ENCODE measurements around the gene INTS3.

The INTS3 gene, protein sequence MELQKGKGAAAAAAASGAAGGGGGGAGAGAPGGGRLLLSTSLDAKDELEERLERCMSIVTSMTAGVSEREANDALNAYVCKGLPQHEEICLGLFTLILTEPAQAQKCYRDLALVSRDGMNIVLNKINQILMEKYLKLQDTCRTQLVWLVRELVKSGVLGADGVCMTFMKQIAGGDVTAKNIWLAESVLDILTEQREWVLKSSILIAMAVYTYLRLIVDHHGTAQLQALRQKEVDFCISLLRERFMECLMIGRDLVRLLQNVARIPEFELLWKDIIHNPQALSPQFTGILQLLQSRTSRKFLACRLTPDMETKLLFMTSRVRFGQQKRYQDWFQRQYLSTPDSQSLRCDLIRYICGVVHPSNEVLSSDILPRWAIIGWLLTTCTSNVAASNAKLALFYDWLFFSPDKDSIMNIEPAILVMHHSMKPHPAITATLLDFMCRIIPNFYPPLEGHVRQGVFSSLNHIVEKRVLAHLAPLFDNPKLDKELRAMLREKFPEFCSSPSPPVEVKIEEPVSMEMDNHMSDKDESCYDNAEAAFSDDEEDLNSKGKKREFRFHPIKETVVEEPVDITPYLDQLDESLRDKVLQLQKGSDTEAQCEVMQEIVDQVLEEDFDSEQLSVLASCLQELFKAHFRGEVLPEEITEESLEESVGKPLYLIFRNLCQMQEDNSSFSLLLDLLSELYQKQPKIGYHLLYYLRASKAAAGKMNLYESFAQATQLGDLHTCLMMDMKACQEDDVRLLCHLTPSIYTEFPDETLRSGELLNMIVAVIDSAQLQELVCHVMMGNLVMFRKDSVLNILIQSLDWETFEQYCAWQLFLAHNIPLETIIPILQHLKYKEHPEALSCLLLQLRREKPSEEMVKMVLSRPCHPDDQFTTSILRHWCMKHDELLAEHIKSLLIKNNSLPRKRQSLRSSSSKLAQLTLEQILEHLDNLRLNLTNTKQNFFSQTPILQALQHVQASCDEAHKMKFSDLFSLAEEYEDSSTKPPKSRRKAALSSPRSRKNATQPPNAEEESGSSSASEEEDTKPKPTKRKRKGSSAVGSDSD

DNA sequence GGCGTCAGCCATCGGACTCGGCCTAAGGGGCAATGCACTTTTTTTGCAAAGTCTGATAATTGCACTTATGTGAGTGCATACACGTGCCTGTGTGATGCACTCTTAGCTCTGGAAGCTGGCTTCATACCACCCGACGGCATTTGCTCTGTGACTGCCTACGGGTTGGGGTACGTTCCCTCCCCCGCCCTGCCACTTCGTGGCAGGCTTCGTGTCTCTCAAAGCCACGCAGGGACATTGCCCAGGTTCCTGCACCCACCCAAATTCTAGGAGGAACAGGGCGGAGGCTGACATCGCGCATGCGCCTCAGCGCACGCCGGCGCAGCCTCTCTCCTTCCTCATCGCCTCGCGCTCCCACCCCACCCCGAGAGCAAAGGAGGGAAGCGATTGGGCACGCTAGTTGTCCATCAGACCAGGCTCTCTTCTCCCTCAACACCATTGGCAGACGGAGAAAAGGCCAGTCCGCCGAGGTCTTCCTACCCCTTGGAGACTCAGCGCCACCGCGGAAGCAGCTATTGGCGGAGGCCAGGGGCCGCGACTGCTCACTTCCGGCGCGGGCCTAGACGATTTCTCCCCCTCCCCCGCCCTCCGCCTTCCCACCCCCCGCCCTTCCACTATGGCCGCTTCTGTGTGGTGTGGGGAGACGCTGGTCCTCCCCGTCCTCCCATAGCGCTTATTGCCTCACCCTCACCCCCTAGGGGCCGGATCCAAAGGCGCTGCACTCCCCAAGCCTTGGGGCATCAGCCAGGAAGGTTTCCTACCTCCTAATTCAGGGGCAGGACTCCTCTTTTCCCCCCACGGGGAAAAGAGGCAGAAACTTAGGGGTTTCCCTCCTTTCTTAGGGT lies at the start of gene INTS3:
INTS3 (plus strand) TSS at position 588 of the 842 bp plus-strand sequence. CDS start 585 bp downstream, outside the sequence.
- Mint-ChIP-seq H3K4me1 (peaks cover 44% of the 10 kb centered on the region), H3K27me3 (peaks cover 2% of the 10 kb centered on the region), H3K36me3 (ENCODE audit: low read depth) (peaks cover 9% of the 10 kb centered on the region), H3K4me3 (peak within 1 kb of the TSS; percentile 93), H3K27ac (peak within 1 kb of the TSS; percentile 91), H3K9me3 (no peaks in the 10 kb centered on the region)
- DNase-seq = peak; percentile 97
- peak; percentile 99 for ATAC-seq

GRCh38 chr1:153678519-153679336 lies 49.1 kb upstream of the INTS3 start, which contains the start of gene NPR1:
TSS of gene NPR1 (plus strand) at chr1:153678688. CDS start at chr1:153679109, 421 bp downstream.
- Mint-ChIP-seq H3K9me3 (no peaks in the 10 kb centered on the region), H3K27ac (no peak within 1 kb of the TSS), H3K4me1 (peaks cover 18% of the 10 kb centered on the region), H3K4me3 (peak within 1 kb of the TSS; percentile 72), H3K27me3 (peaks cover 51% of the 10 kb centered on the region), H3K36me3 (ENCODE audit: low read depth) (no peaks in the 10 kb centered on the region)
- DNase-seq = peak; percentile 23
- peak; percentile 41 for ATAC-seq

GRCh38 chr1:153679337-153680119 lies 48.3 kb upstream of the INTS3 start:
- Mint-ChIP-seq H3K27me3 (peaks cover 55% of the 10 kb centered on the region), H3K9me3 (no peaks in the 10 kb centered on the region), H3K4me1 (peaks cover 18% of the 10 kb centered on the region), H3K36me3 (ENCODE audit: low read depth) (no peaks in the 10 kb centered on the region), H3K27ac (no peak overlapping the region), H3K4me3 (peak overlapping the region; percentile 69)
- DNase-seq = peak; percentile 42
- ATAC-seq = peak; percentile 53

DNA sequence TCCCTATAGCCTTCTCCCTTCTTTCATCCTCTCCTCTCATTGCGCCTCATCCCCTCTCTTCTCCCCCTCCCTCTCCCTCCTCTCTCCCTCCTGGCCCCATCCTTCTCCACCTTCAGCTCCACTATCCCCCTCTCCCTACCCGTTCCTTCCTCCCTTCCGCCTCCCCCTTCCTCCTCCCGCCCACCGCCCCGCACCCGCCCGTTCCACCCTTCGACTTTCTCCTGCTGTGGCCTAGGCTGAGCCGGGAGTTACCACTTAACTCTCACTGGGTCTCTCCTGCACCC lies 47.8 kb upstream of the INTS3 start:
- no peaks in the 10 kb centered on the region for H3K9me3 Mint-ChIP-seq
- ATAC-seq = no peak
- H3K36me3 Mint-ChIP-seq (ENCODE audit: low read depth) = no peaks in the 10 kb centered on the region
- no peak for DNase-seq
- no peak overlapping the region for H3K27ac Mint-ChIP-seq
- peaks cover 18% of the 10 kb centered on the region for H3K4me1 Mint-ChIP-seq
- peak overlapping the region; percentile 69 for H3K4me3 Mint-ChIP-seq
- peaks cover 55% of the 10 kb centered on the region for H3K27me3 Mint-ChIP-seq

- peaks cover 43% of the 10 kb centered on the region for H3K27me3 Mint-ChIP-seq
- H3K36me3 Mint-ChIP-seq (ENCODE audit: low read depth) = no peaks in the 10 kb centered on the region
- no peak overlapping the region for H3K27ac Mint-ChIP-seq
- no peaks in the 10 kb centered on the region for H3K9me3 Mint-ChIP-seq
- DNase-seq (no peak), ATAC-seq (no peak)
- H3K4me1 Mint-ChIP-seq = peaks cover 14% of the 10 kb centered on the region
- no peak overlapping the region for H3K4me3 Mint-ChIP-seq
Measured at GRCh38 chr1:153682730-153683129, 45.1 kb upstream of the INTS3 start.

- H3K27ac Mint-ChIP-seq = no peak overlapping the region
- DNase-seq (no peak), ATAC-seq (no peak)
- H3K4me3 Mint-ChIP-seq = no peak overlapping the region
- peaks cover 5% of the 10 kb centered on the region for H3K4me1 Mint-ChIP-seq
- H3K36me3 Mint-ChIP-seq (ENCODE audit: low read depth) = no peaks in the 10 kb centered on the region
- H3K9me3 Mint-ChIP-seq = no peaks in the 10 kb centered on the region
- H3K27me3 Mint-ChIP-seq = peaks cover 32% of the 10 kb centered on the region
Measured at GRCh38 chr1:153683854-153684253, 44.0 kb upstream of the INTS3 start.

- Mint-ChIP-seq H3K27ac (no peak overlapping the region), H3K4me3 (no peak overlapping the region), H3K36me3 (ENCODE audit: low read depth) (no peaks in the 10 kb centered on the region), H3K9me3 (no peaks in the 10 kb centered on the region), H3K4me1 (no peaks in the 10 kb centered on the region), H3K27me3 (peaks cover 28% of the 10 kb centered on the region)
- DNase-seq = no peak
- no peak for ATAC-seq
Measured at GRCh38 chr1:153684892-153685291, 43.0 kb upstream of the INTS3 start.

DNA sequence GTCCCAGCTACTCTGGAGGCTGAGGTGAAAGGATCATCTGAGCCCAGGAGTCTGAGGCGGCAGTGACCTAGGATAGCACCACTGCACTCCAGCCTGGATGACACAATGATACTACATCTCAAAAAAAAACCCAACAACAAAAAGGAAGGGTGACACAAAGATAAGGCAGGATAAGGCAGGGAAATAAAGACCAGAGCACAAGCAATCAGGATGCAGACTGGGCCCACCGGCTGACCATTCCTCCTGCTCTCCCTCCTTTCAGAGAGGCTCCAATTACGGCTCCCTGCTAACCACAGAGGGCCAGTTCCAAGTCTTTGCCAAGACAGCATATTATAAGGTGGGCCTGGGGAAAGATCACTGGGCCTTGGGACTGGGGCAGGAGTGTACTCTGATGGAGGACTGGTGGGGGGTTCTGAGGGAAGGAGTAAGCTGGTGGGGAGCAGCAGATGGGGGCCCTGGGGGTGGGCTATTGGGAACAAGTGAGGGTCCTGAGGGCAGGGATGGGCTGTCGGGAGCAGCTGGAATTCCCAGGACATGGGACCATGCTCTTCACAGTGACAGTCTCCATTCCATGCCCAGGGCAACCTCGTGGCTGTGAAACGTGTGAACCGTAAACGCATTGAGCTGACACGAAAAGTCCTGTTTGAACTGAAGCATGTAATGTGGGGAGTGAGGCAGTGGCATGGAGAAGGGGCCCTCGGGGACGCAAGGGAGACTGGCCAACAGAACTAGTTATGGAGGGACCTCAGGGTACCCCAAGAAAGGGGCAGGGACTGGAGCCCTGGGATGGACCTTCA lies 42.1 kb upstream of the INTS3 start:
- Mint-ChIP-seq H3K27me3 (peaks cover 20% of the 10 kb centered on the region), H3K27ac (no peak overlapping the region), H3K9me3 (no peaks in the 10 kb centered on the region), H3K4me3 (no peak overlapping the region), H3K36me3 (ENCODE audit: low read depth) (no peaks in the 10 kb centered on the region), H3K4me1 (no peaks in the 10 kb centered on the region)
- no peak for DNase-seq
- no peak for ATAC-seq

- no peak for ATAC-seq
- Mint-ChIP-seq H3K27ac (no peak overlapping the region), H3K36me3 (ENCODE audit: low read depth) (no peaks in the 10 kb centered on the region)
Measured at GRCh38 chr1:153687346-153688125, 40.3 kb upstream of the INTS3 start.

GRCh38 chr1:153688276-153688675 lies 39.6 kb upstream of the INTS3 start:
- Mint-ChIP-seq H3K36me3 (ENCODE audit: low read depth) (no peaks in the 10 kb centered on the region), H3K27me3 (peaks cover 4% of the 10 kb centered on the region), H3K27ac (no peak overlapping the region), H3K9me3 (no peaks in the 10 kb centered on the region), H3K4me1 (peaks cover 3% of the 10 kb centered on the region), H3K4me3 (no peak overlapping the region)
- DNase-seq (no peak), ATAC-seq (no peak)

More at GRCh38 chr1:153687346-153688125, 40.3 kb upstream of the INTS3 start:
- H3K27me3 Mint-ChIP-seq = peaks cover 6% of the 10 kb centered on the region
- H3K9me3 Mint-ChIP-seq = no peaks in the 10 kb centered on the region
- peaks cover 3% of the 10 kb centered on the region for H3K4me1 Mint-ChIP-seq
- no peak overlapping the region for H3K4me3 Mint-ChIP-seq
- DNase-seq = no peak

- H3K27ac Mint-ChIP-seq = no peak overlapping the region
- DNase-seq = no peak
- H3K27me3 Mint-ChIP-seq = peaks cover 3% of the 10 kb centered on the region
- no peaks in the 10 kb centered on the region for H3K9me3 Mint-ChIP-seq
- no peak for ATAC-seq
- no peaks in the 10 kb centered on the region for H3K36me3 Mint-ChIP-seq (ENCODE audit: low read depth)
- no peak overlapping the region for H3K4me3 Mint-ChIP-seq
- H3K4me1 Mint-ChIP-seq = peaks cover 3% of the 10 kb centered on the region
Measured at GRCh38 chr1:153688736-153689328, 39.0 kb upstream of the INTS3 start.
